ENCODE data around the gene TAF10.

DNA sequence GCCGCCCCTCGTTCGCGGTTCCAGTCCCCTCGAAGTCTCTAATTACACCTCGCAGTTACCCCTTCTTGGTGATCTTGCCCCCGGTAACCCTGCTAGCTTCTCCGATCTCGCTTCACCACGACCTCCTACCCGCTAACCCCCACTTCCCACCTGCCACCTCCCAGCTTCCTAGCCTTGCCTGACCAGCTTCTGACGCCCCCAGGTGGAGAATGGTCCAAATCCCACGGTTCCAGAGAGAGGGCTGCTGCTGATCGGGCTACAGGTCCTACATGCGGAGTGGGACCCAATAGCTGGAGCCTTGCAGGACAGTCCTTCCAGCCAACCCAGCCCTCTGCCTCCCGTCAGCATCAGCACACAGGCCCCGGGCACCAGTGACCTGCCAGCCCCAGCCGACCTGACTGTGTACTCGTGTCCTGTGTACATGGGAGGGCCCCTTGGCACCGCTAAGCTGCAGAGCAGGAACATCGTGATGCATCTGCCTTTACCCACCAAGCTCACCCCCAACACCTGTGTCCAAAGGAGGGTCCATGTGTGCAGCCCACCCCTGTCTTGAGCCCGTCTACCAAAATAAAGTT is 40.5 kb downstream of the TAF10 start:
- TF ChIP-seq, protein P1, sequence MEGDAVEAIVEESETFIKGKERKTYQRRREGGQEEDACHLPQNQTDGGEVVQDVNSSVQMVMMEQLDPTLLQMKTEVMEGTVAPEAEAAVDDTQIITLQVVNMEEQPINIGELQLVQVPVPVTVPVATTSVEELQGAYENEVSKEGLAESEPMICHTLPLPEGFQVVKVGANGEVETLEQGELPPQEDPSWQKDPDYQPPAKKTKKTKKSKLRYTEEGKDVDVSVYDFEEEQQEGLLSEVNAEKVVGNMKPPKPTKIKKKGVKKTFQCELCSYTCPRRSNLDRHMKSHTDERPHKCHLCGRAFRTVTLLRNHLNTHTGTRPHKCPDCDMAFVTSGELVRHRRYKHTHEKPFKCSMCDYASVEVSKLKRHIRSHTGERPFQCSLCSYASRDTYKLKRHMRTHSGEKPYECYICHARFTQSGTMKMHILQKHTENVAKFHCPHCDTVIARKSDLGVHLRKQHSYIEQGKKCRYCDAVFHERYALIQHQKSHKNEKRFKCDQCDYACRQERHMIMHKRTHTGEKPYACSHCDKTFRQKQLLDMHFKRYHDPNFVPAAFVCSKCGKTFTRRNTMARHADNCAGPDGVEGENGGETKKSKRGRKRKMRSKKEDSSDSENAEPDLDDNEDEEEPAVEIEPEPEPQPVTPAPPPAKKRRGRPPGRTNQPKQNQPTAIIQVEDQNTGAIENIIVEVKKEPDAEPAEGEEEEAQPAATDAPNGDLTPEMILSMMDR (conservative IDR thresholded peaks at IDR 0.05): no peak
- no peak for TF ChIP-seq ZFX (IDR thresholded peaks at IDR 0.05)

Data from C4-2B (cell line).